Activated CD4-positive, alpha-beta T cell treated with anti-CD3 and anti-CD28 coated beads, Interleukin-2, amount 50 U/mL, for 48 hours (primary cell): ENCODE results near the gene DYNLT1.
"Not testable (repeated sequence)": the region's sequence is repeated elsewhere in the genome, so short reads cannot be mapped to it uniquely, and the experiment has no call there.

Experiments used
- DNase-seq, 2 experiments: peaks; one replicate each; pipeline ENCODE4 v3.0.0-alpha.2; 2020

DYNLT1 gene

DNA sequence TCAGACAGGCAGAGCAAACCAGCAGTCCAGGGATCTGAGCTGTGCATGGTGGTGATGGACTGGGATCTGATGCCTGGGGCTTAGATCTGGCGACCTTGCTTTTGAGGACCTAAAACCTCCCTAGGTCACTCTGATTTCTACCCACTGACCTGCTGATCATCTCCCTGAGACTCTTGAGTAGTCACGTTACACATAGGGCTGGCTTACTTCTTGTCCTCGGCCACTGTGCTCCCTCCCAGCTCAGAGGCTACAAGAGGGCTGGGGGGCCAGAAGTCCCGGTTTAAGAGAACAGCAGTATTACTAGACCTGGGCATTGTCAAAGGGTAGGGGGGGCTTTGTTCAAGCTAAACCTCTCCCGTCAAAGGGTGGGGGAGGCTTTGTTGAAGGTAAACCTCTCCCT, 5.5 kb downstream of the DYNLT1 start:
- peak in 1 of 2 experiments; percentile 3 for DNase-seq

DNA sequence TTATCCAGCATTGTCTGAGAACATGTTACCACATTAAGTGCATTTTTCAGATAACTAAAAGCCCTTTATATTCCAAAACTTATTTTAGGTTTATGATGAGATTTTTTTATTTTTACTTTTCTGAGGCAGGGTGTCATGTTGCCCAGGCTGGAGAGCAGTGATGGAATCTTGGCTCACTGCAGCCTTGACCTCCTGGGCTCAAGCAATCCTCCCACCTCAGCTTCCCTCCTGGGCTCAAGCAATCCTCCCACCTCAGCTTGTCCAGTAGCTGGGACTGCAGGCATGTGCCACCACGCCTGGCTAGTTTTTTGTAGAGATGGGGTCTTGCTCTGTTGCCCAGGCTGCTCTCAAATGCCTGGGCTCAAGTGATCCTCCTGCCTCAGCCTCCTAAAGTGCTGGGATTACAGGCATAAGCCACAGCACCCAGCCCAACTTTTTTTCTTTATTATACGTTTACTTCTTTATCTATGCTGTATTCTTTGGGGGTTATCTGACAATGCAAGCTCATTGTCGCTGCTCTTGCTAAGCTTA, 6.2 kb downstream of the DYNLT1 start:
- peak in 1 of 2 experiments; percentile 2 for DNase-seq

- no peak for DNase-seq
These were observed 7.8 kb downstream of the DYNLT1 start for GRCh38 chr6:158636778-158637177.

GRCh38 chr6:158635427-158636073, 9.0 kb downstream of the DYNLT1 start:
- DNase-seq, result no peak

- DNase-seq, result no peak
These were observed 9.7 kb downstream of the DYNLT1 start for GRCh38 chr6:158634695-158635426.

DNA sequence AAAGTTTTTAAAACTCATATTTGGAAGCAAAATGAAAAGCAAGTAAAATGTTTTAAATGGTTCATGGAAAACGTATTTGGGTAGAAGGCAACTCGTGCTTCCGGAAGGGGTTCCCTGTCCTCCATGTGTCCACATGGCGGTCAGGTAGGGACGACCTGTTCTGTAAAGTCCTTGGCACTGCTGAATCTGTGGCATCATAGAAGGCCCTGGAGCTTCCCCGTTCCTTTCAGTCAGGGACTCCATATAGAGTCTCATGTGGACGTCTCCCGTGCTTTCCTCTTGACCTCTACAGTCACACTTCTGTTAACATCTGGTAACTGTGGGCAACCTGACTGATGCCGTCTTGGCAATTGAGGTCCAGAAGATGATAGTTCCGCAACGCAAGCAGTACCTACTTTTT, 11.4 kb downstream of the DYNLT1 start:
- no peak for DNase-seq

DNA sequence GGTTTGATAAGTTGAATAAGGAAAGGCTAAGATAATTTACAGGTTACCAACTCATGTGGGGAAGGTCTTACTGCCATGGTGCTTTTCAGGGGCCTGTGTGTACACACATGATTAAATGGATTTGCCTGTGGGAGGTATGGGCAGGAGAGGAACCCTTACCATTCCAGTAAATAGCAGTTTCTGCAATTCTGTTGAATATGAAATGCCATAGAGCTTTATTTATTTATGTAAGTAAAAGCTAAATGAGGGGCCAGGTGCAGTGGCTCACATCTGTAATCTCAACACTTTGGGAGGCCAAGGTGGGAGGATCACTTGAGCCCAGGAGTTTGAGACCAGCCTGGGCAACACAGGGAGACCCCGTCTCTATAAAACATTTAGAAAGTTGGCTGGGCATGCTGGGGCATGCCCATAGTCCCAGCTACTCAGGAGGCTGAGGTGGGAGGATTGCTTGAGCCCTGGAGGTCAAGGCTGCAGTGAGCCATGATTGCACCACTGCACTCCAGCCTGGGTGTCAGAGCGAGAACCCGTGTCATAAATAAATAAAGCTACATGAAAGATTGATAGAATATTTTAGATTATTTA, 11.9 kb downstream of the DYNLT1 start:
- DNase-seq, result not testable (repeated sequence)

DNA sequence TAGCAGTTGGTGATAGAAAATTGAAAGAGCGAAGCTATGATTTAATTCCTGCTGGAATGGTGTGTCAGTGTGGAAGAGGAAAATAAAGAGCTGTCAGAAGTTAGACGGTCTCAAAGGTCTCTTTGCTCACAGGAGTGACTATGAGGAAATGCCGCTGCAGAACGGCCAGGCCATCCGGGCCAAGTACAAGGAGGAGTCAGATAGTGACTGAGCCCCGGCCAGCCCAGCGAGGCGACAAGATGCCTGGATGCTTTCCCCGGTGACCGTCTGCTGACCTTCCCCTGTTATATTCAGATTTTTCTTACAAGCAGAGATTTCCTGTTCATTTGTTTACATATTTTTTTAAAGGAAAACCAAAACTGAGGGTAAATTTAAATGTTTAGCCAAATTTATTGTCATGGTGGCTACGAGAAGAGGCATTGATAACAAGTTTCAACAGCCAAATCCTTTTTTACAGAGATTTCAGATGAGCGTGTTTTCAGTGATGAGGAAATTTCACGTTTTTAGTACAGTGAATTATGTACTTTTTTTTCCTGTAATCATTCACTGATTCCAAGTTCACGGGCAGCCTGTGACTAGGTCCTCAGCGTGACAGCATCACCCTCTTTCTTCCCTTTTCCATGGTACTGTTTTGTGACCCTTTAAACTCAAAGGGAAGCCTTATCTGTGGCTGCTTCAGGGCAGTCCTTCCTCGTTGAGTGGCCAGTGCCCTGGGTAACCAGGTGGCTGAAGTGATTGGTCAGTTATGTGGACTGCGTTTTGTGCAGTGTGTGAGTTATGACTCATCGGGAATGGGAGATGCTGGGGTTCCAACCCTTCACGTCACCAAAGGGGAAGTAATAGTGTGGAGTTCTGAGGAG, 12.6 kb downstream of the DYNLT1 start:
- no peak for DNase-seq

DNA sequence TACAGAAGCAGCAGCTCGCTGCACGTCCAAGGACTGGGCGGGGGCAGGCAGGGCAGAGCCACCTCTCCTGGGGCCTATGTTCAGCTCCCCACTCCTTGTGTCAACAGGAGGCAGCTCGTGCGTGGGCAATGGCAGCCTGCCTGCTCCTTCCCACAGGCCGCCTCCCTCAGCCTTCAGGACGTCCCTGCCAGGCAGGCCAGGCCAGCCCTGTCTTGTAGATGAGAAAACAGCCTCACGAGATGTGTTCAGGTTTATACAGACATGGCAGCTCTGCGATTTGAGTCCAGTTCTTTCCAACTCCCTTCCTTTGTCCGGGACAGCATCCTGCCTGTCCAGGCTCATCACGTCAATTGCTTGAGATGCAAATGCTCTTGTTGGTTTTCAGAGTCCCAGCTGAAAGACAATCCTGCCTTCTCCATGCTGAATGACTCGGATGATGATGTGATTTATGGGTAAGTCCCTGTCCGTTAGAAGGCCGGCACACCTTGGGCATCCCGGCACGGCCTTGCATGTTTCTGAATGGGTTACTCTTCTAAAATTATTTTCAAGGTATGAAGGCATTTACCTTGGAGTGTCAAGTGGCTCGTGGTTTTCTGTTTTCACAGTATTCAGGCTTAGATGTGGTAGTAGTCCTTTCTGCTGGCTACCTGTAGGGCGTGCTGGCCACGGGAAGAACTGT, 13.5 kb downstream of the DYNLT1 start:
- no peak for DNase-seq

DNA sequence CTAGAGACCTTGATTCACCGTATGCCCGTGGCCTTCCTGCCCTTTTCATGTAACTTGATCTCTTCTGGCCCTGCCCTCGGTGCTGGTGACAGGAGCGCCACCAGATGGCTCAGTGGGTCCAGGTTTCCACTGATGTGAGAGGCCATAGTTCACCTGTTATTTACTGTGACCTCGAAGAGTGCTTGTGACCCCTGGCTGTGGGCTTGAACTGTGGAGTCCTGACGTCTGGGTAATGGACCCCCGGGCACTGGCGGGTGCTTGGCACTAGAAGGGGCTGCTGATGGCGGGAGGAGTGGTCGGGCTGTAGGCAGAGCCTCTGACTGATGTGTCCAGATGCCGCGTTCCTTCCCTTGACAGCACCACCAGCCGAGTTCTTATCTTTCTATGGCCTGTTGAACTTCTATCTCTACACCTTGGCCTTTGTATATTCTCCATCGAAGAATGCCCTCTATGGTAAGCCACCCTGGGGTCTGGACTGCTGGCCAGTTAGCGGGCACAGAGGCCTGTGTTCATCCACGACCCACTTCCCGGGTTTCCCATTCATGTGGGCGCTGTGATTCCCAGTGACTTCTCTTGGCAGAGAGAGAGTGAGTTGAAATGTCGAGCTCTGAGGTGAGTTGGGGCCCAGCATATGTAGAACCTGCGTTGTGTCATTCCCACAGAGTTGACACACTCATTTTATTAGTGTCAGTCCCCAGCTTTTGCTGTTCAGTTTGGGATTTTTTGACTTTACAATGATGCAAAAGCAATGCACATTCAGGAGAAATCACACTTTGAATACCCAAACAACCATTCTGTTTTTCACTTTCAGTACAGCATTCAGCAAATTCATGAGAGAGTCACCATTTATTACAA, 14.9 kb downstream of the DYNLT1 start:
- peak in 1 of 2 experiments; percentile 37 for DNase-seq

GRCh38 chr6:158628542-158628941, 16.0 kb downstream of the DYNLT1 start:
- no peak for DNase-seq

DNA sequence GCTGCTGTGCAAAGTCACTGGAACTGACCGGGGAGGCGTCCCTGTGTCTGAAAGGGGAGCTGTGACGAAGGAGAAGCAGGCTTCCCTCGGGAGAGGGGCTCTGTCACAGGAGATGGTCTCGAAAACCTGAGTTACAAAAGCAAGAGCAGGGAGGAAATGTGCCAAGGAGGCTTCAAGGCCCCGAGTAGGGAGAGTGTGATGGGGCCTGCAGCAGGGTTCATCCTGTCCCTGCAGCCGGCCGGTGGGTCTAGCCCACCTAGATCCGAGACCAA, 16.7 kb downstream of the DYNLT1 start:
- DNase-seq, result no peak

GRCh38 chr6:158627168-158627939, 17.2 kb downstream of the DYNLT1 start:
- no peak for DNase-seq

DNA sequence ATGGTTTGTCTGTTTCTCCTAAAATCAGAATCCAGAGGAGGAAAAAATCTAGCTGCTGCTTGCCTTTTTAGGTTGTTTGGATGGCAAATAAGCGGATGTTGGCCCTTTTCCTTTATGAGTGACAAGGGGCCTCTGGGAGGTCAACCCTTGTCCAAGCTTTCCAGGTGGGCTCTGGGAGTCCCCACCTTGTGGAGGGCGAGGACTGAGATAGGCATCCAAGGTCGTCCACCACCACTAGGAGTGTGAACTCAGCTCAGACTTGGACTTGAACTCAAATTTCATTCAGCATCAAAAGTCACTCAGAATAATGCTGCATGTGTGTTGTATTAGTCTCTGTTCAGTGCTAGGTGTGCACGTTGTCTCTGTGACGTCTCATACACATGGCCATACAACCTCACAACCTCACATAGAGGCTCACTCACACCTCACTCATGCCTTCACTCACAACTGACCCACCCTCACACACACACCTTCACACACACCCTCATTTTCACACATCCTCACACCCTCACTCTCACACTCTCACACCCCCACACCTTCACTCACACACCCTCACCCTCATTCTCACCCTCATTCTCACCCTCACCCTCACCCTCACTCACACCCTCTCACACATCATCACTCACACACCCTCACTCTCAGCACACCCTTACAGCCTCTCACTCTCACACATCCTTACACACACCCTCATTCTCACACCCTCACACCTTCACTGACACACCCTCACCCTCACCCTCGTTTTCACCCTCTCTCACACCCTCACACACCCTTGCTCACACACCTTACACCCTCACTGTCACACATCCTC, 18.0 kb downstream of the DYNLT1 start:
- no peak for DNase-seq

DNA sequence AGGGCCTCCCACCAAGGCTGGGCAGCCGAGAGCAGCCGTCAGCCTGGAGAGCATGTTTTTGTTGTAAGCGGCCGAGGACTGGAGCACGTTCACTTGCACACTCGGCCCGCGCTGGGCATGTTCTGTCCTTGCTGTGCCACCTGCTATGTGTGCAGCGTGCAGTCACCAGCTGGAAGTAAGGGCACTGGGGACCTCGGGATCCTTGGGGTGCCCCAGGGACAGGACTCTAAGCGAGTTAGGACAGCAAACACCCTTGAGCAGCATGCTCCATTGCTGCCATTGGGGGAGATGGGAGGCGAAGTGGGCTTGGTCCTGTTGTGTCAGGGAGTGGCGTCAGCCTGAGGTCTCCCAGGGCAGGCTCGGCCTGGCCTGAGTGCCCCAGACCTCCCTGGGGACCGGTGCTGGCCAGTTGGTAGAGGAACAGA, 18.6 kb downstream of the DYNLT1 start:
- no peak for DNase-seq

GRCh38 chr6:158624684-158625682, 19.6 kb downstream of the DYNLT1 start:
- no peak for DNase-seq

DNA sequence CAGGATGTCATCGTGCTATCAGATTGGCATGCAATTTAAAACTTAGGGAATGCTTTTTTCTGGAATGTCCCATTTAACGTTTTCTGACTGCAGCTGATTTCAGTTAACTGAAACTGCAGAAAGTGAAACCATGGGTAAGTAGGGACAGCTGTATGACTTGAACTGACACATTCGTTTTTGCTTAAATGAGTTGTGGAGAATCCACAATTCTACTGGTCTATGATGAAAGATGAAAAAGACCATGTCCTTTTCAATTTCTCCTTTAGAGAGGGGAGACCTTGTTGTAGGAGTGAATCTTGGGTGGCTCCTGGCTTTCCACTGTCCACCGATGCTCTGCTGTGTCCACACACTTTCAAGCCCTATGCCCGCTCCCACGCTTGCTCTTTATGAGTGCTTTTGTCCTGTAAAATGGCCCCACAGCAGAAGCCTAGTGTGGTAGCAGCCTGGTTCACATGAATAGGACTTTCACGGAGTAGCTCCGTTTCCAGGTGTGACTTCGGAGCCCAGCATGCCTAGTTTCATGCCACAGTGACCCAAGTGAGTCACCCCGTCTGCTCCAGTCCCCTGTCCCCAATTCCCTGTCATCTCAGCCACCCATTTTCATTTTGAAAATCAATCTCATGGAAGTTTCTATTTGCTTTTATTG, 21.9 kb downstream of the DYNLT1 start:
- DNase-seq, result no peak
